ENCODE data around the gene PIGU.
"Not testable (repeated sequence)": the region's sequence is repeated elsewhere in the genome, so short reads cannot be mapped to it uniquely, and the experiment has no call there.

PIGU gene

DNA sequence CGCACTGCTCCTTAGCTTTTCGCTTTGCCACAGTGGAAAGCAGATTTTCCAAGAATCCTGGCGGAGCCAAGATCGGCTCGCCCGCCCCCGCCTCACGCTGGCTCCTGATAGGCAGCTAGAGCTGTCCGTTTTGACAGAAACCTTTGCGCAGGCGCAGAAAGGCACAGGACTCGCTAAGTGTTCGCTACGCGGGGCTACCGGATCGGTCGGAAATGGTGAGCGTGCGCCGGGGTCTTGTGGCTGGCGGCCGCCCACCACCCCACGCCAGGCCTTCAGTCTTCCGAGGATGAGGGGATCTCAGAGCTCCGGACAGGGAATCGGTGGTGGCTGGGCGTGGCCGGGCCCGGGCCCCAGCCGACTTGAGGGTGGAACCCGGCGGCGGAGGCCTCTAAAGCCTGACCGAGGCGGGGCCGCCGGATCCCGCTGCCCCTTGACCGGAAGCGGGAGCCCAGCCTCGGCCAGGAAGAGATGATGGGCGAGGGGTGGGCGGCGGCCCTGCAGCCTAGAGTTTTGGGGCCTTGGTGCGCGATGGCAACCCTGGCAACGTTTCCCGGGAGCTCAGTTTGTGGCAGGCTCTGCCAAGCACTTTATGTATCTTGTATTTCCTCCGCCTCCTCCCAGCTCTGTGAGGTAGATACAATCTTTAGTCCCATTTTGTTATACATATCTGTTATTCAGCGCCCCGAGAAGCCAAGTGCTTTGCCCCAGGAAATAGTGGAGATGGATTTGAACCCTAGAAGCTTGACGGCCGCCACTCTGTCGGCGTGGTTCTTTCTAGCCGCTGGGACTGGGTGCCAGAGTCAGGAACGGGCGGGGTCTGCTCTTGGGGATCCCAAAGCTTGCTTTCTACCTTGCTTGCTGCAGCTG lies 160.4 kb downstream of the PIGU start, which contains the start of gene DYNLRB1:
Gene DYNLRB1, plus strand, starts transcription at position 176 of the 867 bp plus-strand sequence. Its CDS starts 37 bp downstream, at position 213.
- peak; percentile 85 to 95 (median 90) for DNase-seq (ENCODE audit: low read depth in 2 of 3, low spot score in 2 of 3)

DNA sequence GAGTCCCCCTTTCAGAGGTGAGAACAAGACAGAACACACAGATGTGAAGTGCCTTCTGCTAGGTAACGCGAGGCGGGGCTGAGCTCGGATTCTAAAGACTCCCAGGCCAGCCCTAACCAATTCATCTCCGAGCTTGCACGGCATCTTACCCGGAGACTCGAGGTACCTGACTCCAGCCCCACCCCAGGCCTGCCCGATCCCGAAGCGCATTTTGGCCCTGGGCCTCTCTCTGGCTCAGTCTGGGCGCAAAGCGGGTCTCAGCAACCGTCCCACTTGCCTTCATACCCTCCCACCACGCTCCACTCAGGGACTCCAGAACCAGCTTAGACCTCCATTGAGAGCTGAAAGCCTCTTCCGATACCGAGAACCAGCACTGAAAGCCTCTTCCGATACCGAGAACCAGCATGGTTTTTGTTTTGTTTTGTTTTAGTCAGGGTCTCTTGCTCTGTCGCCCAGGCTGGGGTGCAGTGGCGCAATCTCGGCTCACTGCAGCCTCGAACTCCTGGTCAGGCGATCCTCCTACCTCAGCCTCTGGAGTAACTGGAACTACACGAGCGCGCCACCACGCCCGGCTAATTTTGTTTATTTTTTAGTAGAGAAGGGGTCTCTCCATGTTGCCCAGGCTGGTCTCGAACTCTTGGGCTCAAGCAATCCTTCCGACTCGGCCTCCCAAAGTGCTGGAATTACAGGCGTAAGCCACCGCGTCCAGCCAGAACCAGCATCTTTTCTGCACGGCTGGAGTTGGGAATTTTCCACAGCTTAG lies 161.2 kb downstream of the PIGU start:
- DNase-seq (ENCODE audit: low read depth in 2 of 3, low spot score in 2 of 3), result peak; percentile 31 to 37 (median 36)

DNA sequence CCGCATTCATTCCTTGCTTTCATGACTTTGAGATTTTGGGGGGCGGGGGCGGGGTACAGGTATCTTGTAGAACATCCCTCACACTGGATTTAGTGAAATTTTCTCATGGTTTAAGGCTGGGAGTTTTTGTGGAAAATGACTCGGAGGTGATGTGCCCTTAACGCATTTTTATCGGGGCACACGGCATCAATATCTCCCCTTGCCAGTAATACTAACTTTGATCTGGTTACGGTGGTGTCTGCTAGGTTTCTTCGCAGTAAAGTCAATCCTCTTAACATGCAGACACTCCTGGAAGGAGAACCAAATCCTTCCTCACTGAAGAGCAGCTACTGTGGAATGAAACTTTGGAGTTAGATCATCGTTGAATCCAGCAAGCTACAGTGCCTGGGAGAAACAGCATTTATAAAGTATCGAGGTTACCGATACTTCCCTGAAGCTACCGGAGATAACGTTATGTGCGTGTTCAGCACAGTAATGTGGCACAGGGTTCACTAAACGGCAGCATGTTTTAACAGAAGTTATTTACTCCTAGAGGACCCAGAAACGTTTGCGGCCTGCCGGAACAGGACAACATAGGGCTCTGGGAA lies 161.9 kb downstream of the PIGU start:
- DNase-seq (ENCODE audit: low read depth in 2 of 3, low spot score in 2 of 3), result no peak

GRCh38 chr20:34514034-34514433 lies 162.9 kb downstream of the PIGU start:
- DNase-seq (ENCODE audit: low read depth in 2 of 3, low spot score in 2 of 3), result not testable (repeated sequence)

DNA sequence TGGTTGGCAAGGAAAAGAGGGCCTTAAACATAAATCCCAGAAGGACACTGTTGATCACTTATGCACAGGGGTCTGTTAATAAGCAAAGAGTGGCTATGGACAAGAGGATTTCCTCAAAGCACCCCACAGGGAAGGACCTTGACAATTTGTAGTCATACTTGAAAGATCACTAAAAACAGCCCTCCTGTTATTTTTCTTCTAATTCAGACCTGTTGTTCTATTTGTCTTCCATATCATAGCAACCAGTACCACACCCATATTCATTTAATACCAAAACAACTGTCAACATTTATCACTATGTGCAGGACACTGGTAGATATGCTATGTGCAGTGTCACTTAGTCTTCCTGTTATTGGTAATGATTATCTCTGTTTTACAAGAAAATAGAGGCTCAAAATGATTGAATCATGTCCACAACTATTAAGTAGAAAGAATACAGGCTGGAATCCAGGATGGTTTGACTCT lies 163.9 kb downstream of the PIGU start:
- DNase-seq (ENCODE audit: low read depth in 2 of 3, low spot score in 2 of 3), result no peak

DNA sequence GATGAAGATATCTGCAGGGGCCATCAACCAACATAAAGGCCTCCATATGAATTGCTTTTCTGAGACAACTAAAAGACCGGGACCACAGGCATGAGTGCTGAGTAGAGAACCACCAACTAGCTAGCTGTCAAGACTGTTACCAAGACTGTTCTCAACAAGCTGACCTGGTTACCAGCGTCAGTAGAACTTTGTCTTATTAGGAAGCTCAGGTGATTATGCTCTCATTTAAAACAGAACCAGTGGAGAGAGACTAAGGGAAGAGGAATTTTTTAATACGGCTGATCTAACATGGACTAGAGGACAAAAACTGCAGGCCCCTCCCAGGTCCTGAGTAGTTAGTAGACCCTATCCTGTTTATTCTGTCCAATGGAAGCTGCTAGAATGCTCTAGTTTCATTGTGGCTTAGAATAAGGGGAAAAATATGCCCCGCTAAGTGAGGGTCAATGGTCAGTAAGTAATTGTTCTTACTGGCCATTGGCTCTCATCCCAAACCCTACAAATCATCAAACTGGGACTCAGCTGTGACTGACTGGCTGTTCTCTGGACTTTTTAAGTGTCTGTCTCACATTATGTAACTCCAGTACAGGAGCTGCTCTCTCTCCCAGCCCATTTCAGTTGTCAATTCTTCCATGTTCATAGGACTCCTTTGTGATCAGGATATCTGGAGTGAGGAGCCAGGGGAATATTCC lies 164.5 kb downstream of the PIGU start:
- DNase-seq (ENCODE audit: low read depth in 2 of 3, low spot score in 2 of 3), result no peak

- no peak for DNase-seq (ENCODE audit: low read depth in 2 of 3, low spot score in 2 of 3)
These were observed 165.0 kb downstream of the PIGU start for GRCh38 chr20:34511891-34512265.

DNA sequence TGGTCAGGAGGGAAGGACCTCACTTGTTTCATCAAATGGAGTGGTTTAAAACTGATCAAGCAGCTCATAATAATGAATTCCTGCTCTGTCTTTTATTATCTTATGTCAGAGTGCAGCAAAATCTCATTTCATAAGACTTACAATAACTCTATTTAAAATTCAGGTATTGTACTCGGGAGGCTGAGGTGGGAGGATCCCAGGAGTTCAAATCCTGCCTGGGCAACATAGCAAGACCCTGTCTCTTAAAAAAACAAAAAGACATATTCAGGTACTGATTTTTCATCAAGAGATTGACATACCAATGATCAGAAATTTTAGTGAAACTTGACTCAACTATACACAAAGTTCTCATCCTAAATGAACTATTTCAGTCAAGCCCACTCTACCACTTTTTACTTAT lies 166.3 kb downstream of the PIGU start:
- no peak for DNase-seq (ENCODE audit: low read depth in 2 of 3, low spot score in 2 of 3)
